IgD-negative memory B cell (primary cell): ENCODE measurements around the gene MRPL24. TPM values are rescaled to one million over a fixed set of nuclear protein-coding genes. Genes with fewer than 3 reads are reported as not detected.
A peak's percentile ranks its signal among the peaks of the same experiment; 100 is the strongest.

ENCODE experiments used
- H3K27ac Mint-ChIP-seq, 3 donors: one replicate each; pipeline ENCODE4 v1.8.0; 2020 to 2022; ENCODE audit warnings: mild to moderate bottlenecking in 3 of 3, mixed read lengths in 3 of 3, moderate library complexity in 1 of 3
- H3K27me3 Mint-ChIP-seq: one replicate; pipeline ENCODE4 v1.8.0; 2021; ENCODE audit warnings: mixed read lengths
- H3K36me3 Mint-ChIP-seq: one replicate; pipeline ENCODE4 v1.8.0; 2020; ENCODE audit warnings: mild to moderate bottlenecking, mixed read lengths
- H3K4me1 Mint-ChIP-seq, 3 donors: one replicate each; pipeline ENCODE4 v1.8.0; 2020 to 2022; ENCODE audit warnings: mixed read lengths in 3 of 3, mild to moderate bottlenecking in 1 of 3
- H3K4me3 Mint-ChIP-seq, 4 donors: one replicate each; pipeline ENCODE4 v1.8.0; 2020 to 2022; ENCODE audit warnings: mild to moderate bottlenecking in 4 of 4, mixed read lengths in 4 of 4, moderate library complexity in 3 of 4
- H3K9me3 Mint-ChIP-seq, 3 donors: one replicate each; pipeline ENCODE4 v1.8.0; 2020 to 2021; ENCODE audit warnings: mixed read lengths in 3 of 3, mild to moderate bottlenecking in 1 of 3
- polyA plus RNA-seq: library from polyadenylated mRNA; unstranded; fragments of 300-500 nt; fragmentation: Illumina TruSeq; gene quantifications from one replicate; pipeline ENCODE4 v1.2.3, GENCODE V29; 2021

The MRPL24 gene
- polyA plus RNA-seq, 1 donor from 2014 or later, result 93.7 TPM

- Mint-ChIP-seq H3K36me3 (no peaks in the 10 kb centered on the region), H3K4me1 (peaks cover 43 to 54% (median 50%) of the 10 kb centered on the region in 3 donors), H3K27me3 (no peaks in the 10 kb centered on the region), H3K27ac (peak within 1 kb of the TSS; percentile 90 to 96 (median 94)), H3K9me3 (no peaks in the 10 kb centered on the region), H3K4me3 (peak within 1 kb of the TSS; percentile 88 to 97 (median 94))
These were observed 10.5 kb upstream of the MRPL24 start, which contains the start of gene HDGF for GRCh38 chr1:156751451-156751756. TSS of gene HDGF (minus strand) at chr1:156751675. CDS start at chr1:156751429, 246 bp downstream.

GRCh38 chr1:156750711-156751450 is 10.0 kb upstream of the MRPL24 start:
- H3K36me3 Mint-ChIP-seq, result peaks cover under 1% of the 10 kb centered on the region
- no peaks in the 10 kb centered on the region for H3K27me3 Mint-ChIP-seq
- peaks cover 48 to 54% (median 52%) of the 10 kb centered on the region in 3 donors for H3K4me1 Mint-ChIP-seq
- peak overlapping the region; percentile 88 to 97 (median 94) for H3K4me3 Mint-ChIP-seq
- peak overlapping the region; percentile 86 to 94 (median 88) for H3K27ac Mint-ChIP-seq
- no peaks in the 10 kb centered on the region for H3K9me3 Mint-ChIP-seq

- Mint-ChIP-seq H3K4me1 (peaks cover 43 to 52% (median 51%) of the 10 kb centered on the region in 3 donors), H3K4me3 (peak overlapping the region; percentile 88 to 97 (median 94)), H3K27me3 (no peaks in the 10 kb centered on the region), H3K9me3 (no peaks in the 10 kb centered on the region), H3K27ac (peak overlapping the region; percentile 86 to 94 (median 88)), H3K36me3 (peaks cover 2% of the 10 kb centered on the region)
These were observed 9.3 kb upstream of the MRPL24 start for GRCh38 chr1:156750191-156750672.

DNA sequence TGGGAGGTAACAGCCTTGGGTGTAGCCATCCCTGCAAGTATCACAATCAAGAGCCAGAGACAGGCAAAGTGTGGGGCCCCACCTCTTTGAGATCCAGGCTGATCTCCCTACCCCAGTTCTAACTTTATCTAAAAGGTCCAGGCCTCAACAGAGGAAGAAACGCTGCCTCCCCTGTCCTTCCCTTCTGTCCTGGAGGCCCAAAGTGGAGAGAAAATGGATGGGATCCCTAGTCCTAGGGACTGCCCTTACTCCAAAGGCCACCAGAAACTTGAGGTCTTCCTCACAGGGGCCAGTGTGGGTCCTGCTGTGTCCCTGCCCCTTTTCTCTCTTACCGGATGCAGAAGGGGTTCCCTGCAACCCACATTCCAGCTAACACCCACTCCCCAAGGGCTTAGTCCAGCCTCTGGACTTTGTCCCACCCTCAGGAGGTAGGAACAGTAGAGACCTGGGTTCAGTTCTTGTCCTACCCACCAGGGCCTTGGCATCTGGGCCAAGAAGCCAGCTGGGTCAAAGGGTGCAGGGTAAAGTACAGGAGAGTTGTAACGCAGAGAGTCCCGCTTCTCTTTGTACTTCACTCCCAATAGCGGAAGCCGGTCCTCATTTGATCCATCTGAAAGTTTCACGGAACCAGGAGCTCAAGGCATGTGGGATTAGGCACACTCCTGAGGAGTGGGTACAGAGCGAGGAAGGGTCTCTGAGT is 8.7 kb upstream of the MRPL24 start:
- Mint-ChIP-seq H3K27me3 (no peaks in the 10 kb centered on the region), H3K4me3 (peak overlapping the region; percentile 88 to 97 (median 94)), H3K27ac (peak overlapping the region; percentile 71 to 94 (median 86)), H3K36me3 (peaks cover 2% of the 10 kb centered on the region), H3K9me3 (no peaks in the 10 kb centered on the region), H3K4me1 (peaks cover 39 to 48% (median 46%) of the 10 kb centered on the region in 3 donors)

- peak overlapping the region; percentile 88 to 97 (median 94) for H3K4me3 Mint-ChIP-seq
- peak overlapping the region; percentile 84 to 94 (median 86) for H3K27ac Mint-ChIP-seq
- no peaks in the 10 kb centered on the region for H3K27me3 Mint-ChIP-seq
- H3K4me1 Mint-ChIP-seq, result peaks cover 35 to 48% (median 46%) of the 10 kb centered on the region in 3 donors
- H3K36me3 Mint-ChIP-seq, result peaks cover 2% of the 10 kb centered on the region
- no peaks in the 10 kb centered on the region for H3K9me3 Mint-ChIP-seq
These were observed 8.0 kb upstream of the MRPL24 start for GRCh38 chr1:156748670-156749418.

DNA sequence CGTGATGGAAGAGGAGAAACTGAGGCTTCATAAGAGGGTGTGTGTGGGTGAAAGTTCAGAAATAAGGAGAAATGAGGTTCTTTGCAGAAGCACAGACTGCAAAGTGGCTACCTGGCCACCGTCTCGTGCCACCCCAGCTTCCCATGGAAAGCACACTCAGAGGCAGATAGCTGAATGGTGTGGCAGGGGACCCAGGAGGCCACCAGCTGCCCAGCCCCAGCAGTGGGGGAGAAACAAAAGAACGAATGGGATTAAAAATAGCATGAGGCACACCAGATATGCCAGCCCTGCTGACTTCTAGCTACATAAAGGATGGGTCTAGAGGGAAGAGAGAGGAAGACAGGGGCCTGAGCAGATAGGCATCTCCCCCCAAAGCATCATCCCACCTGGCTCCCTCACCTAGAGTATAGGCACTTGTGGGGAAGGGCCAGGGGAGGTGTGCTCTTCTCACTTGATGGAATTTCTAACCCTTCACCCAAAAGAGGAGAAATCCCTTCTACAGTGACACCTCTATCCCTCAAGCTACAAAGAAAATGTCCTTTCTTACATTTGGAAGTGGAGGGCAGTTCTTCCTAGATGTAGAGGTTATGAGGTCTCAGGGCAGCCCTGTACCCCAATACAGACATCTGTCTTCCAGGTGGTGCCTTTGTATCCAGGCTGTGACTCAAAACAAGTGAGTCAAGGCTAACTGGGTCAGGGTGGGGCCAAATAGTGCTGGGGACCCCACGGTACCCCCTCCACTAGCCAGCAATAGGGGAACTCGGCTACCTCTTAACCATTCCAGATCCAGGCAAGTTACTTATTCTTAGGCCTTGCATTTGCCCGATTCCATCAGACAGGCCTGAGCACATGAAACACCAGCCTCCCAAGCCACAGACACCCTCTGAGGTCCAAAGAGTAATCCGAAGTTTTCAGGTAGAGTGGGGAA is 7.1 kb upstream of the MRPL24 start:
- Mint-ChIP-seq H3K4me3 (peak overlapping the region; percentile 59 to 97 (median 92)), H3K9me3 (no peaks in the 10 kb centered on the region), H3K4me1 (peaks cover 35 to 48% (median 46%) of the 10 kb centered on the region in 3 donors), H3K27me3 (no peaks in the 10 kb centered on the region), H3K27ac (peak overlapping the region; percentile 84 to 94 (median 86)), H3K36me3 (peaks cover 2% of the 10 kb centered on the region)

DNA sequence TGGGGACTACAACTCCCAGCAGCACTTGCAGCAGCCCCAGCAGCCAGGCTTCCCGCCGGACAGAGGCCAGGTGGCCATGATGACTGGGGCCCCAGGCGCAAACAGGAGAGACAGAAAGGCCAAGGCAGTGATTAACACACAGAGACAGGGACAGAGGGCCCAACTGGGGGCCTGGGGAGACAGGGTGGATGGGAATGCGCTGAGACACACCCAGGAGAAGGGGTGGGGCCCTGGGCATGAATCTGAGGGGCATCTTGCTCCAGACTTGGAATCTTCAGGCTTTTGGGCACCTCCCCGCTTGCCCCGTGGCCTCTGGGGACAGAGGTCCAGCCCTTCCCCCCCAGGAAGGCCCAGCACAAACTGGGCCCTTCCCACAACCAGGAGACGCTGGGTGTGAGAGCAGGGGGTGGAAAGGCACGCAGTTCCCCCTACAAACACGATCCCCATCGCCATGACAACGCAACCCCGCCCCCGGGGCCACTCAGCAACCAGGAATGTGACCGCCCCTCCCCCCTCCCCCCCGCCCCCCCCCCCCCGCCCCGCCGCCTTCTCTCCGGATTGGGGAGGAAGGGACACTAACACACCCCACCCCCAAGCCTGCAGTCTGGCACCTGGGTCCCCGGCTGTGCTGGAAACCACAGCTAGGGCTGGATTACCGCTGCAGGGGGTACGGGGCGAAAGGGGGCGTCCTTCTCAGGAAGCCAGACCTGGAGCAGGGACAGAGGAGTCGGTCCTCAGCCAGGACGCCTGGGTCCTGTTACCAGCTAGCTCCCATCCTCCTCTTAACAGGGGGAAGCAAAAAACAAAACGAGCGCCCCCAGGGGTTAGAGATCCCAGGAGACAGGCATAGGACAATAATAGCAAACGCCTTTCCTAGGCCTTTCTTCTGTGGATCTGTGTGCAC is 6.1 kb upstream of the MRPL24 start:
- Mint-ChIP-seq H3K4me3 (peak overlapping the region; percentile 78 to 97 (median 92)), H3K27me3 (no peaks in the 10 kb centered on the region), H3K4me1 (peaks cover 37 to 44% (median 40%) of the 10 kb centered on the region in 3 donors), H3K9me3 (no peaks in the 10 kb centered on the region), H3K27ac (peak overlapping the region; percentile 83 to 95 (median 86)), H3K36me3 (peaks cover 4% of the 10 kb centered on the region)

- H3K36me3 Mint-ChIP-seq, result peaks cover 4% of the 10 kb centered on the region
- no peaks in the 10 kb centered on the region for H3K9me3 Mint-ChIP-seq
- H3K4me3 Mint-ChIP-seq, result peak overlapping the region in 3 of 4 donors; percentile 74 to 97 (median 88)
- H3K27ac Mint-ChIP-seq, result peak overlapping the region in 2 of 3 donors; percentile 86 to 95
- peaks cover 41 to 49% (median 43%) of the 10 kb centered on the region in 3 donors for H3K4me1 Mint-ChIP-seq
- H3K27me3 Mint-ChIP-seq, result no peaks in the 10 kb centered on the region
These were observed 5.5 kb upstream of the MRPL24 start for GRCh38 chr1:156746406-156746727.

- H3K27me3 Mint-ChIP-seq, result no peaks in the 10 kb centered on the region
- H3K4me3 Mint-ChIP-seq, result peak overlapping the region in 1 of 4 donors; percentile 88
- H3K27ac Mint-ChIP-seq, result peak overlapping the region; percentile 65 to 95 (median 86)
- peaks cover 46 to 52% (median 47%) of the 10 kb centered on the region in 3 donors for H3K4me1 Mint-ChIP-seq
- no peaks in the 10 kb centered on the region for H3K9me3 Mint-ChIP-seq
- peaks cover 4% of the 10 kb centered on the region for H3K36me3 Mint-ChIP-seq
These were observed 5.0 kb upstream of the MRPL24 start for GRCh38 chr1:156745881-156746280.

DNA sequence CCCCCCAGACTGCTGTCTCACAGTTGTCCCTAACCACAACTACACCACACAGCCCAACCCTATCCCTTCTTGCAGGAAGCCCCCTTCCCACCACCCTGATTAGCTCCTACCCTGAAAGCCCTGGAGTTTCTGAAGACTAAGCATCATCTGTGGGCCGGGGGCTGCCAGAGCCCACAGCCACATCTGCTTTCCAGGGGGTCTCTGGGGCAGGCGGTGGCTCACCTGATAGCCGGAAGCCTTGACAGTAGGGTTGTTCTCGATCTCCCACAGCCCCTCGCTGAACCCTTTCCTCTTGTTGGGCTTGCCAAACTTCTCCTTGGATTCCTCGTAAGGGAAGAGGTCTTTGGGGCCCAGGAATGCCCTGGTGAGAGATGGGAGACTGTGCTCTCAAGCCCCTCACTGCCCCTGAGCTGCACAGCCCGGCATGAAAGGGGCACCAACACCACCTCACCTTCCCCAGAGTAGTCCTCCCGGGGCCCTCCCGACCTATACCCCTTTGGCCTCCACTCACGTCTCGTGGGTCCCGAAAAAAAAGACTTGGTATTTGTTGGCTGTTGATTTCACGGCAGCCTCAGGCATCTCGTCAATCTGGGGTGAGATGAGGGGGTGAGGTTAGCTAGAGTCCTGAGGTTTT is 4.0 kb upstream of the MRPL24 start:
- Mint-ChIP-seq H3K27me3 (no peaks in the 10 kb centered on the region), H3K4me1 (peaks cover 39 to 53% (median 42%) of the 10 kb centered on the region in 3 donors), H3K36me3 (peaks cover 4% of the 10 kb centered on the region), H3K27ac (peak overlapping the region in 2 of 3 donors; percentile 26 to 86), H3K9me3 (no peaks in the 10 kb centered on the region), H3K4me3 (peak overlapping the region in 1 of 4 donors; percentile 88)

DNA sequence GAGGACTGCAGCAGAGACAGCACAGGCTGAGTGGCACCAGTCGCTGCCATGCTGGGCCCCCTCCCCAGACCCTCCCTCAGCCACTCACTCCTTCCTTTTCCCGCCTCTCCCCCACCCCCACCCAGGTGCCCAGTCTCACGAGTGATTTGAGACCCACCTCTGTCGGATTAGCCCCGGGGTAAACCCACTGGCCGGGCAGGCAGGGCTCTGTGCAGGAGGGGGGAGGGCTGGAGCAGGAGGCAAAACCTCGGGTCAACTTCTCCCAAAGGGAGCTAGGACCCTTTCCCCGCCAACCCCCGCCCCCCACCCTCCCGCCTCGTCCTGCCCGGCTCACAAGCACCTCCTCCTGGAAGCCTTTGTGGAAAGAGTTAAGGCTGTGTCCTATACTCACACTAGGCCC is 3.5 kb upstream of the MRPL24 start:
- Mint-ChIP-seq H3K27me3 (no peaks in the 10 kb centered on the region), H3K4me3 (peak overlapping the region in 1 of 4 donors; percentile 41), H3K9me3 (no peaks in the 10 kb centered on the region), H3K27ac (peak overlapping the region in 1 of 3 donors; percentile 59), H3K4me1 (peaks cover 34 to 47% (median 41%) of the 10 kb centered on the region in 3 donors), H3K36me3 (peaks cover 4% of the 10 kb centered on the region)

- H3K36me3 Mint-ChIP-seq, result peaks cover 6% of the 10 kb centered on the region
- peak overlapping the region in 1 of 4 donors; percentile 39 for H3K4me3 Mint-ChIP-seq
- H3K27ac Mint-ChIP-seq, result peak overlapping the region; percentile 23 to 89 (median 59)
- H3K27me3 Mint-ChIP-seq, result no peaks in the 10 kb centered on the region
- no peaks in the 10 kb centered on the region for H3K9me3 Mint-ChIP-seq
- H3K4me1 Mint-ChIP-seq, result peaks cover 30 to 44% (median 38%) of the 10 kb centered on the region in 3 donors
These were observed 2.7 kb upstream of the MRPL24 start for GRCh38 chr1:156743367-156744302.
